CD14-positive monocyte (primary cell): ENCODE results near the gene SLC38A3. TPM values are rescaled to one million over a fixed set of nuclear protein-coding genes. Genes with fewer than 3 reads are reported as not detected.

ENCODE experiments used
- DNase-seq, 3 donors: peaks; one replicate each; pipeline ENCODE4 v3.0.0-alpha.2; 2011 to 2022
- H2AFZ ChIP-seq: 2 replicates; pipeline ENCODE4 v1.6.0; 2012; ENCODE audit warnings: mild to moderate bottlenecking, low read depth, low read length, inconsistent platforms; ENCODE audit not compliant: insufficient read depth, poor library complexity, severe bottlenecking
- H3K27ac ChIP-seq, 2 donors: 1 replicate in 1 of 2; 2 replicates in 1 of 2; pipeline ENCODE4 v1.5.1; 2012 to 2013; ENCODE audit warnings: low read length in 2 of 2, control low read depth in 1 of 2, inconsistent platforms in 1 of 2, low read depth in 1 of 2, mild to moderate bottlenecking in 1 of 2
- H3K27me3 ChIP-seq, 2 donors: one replicate each; pipeline versions ENCODE4 v1.6.0 to v1.6.1; 2011 to 2013; ENCODE audit warnings: low read length in 2 of 2; ENCODE audit not compliant: control insufficient read depth in 2 of 2, insufficient read depth in 2 of 2
- H3K36me3 ChIP-seq, 2 donors: replicated peaks in 1 of 2; 1 replicate in 1 of 2; 2 replicates in 1 of 2; pipeline versions ENCODE4 v1.5.1 to v1.6.1; 2012 to 2013; ENCODE audit warnings: low read length in 2 of 2, control low read depth in 1 of 2, inconsistent platforms in 1 of 2, mild to moderate bottlenecking in 1 of 2; ENCODE audit not compliant: insufficient read depth in 2 of 2, control insufficient read depth in 1 of 2
- H3K4me1 ChIP-seq, 2 donors: 1 replicate in 1 of 2; 2 replicates in 1 of 2; pipeline versions ENCODE4 v1.5.1 to v1.6.1; 2012 to 2013; ENCODE audit warnings: low read length in 2 of 2, control low read depth in 1 of 2, inconsistent platforms in 1 of 2, mild to moderate bottlenecking in 1 of 2, moderate library complexity in 1 of 2; ENCODE audit not compliant: insufficient read depth in 2 of 2, control insufficient read depth in 1 of 2
- H3K4me2 ChIP-seq: replicated peaks from 2 replicates; pipeline ENCODE3; 2012; ENCODE audit warnings: low read length, moderate library complexity, mild to moderate bottlenecking; ENCODE audit not compliant: poor library complexity, severe bottlenecking; ENCODE audit errors: extremely low read depth
- H3K4me3 ChIP-seq, 3 experiments: fragments of 200-600 bp in 1 of 3; sonication (generic) in 1 of 3; replicated peaks in 1 of 3; 1 replicate in 2 of 3; 2 replicates in 1 of 3; pipeline ENCODE4 v1.5.1; 2011 to 2013; ENCODE audit warnings: low read length in 3 of 3, mild to moderate bottlenecking in 3 of 3, control low read depth in 2 of 3, low read depth in 2 of 3, inconsistent platforms in 1 of 3, moderate library complexity in 1 of 3
- H3K79me2 ChIP-seq: 2 replicates; pipeline ENCODE4 v1.6.0; 2012; ENCODE audit warnings: mild to moderate bottlenecking, control low read depth, inconsistent platforms, low read length, moderate library complexity; ENCODE audit not compliant: insufficient read depth
- H3K9ac ChIP-seq: 2 replicates; pipeline ENCODE4 v1.6.0; 2017; ENCODE audit warnings: low read length, mild to moderate bottlenecking; ENCODE audit not compliant: insufficient read depth, poor library complexity, severe bottlenecking
- H3K9me3 ChIP-seq, 2 donors: replicated peaks in 1 of 2; 1 replicate in 1 of 2; 2 replicates in 1 of 2; pipeline versions ENCODE4 v1.5.1 to v1.6.1; 2012 to 2013; ENCODE audit warnings: low read length in 2 of 2, control low read depth in 1 of 2; ENCODE audit not compliant: control insufficient read depth in 1 of 2, insufficient read depth in 1 of 2
- H4K20me1 ChIP-seq: 2 replicates; pipeline ENCODE4 v1.6.0; 2012; ENCODE audit warnings: mild to moderate bottlenecking, low read length, control low read depth, moderate library complexity; ENCODE audit not compliant: insufficient read depth
- H3K27ac Mint-ChIP-seq, 7 donors: one replicate each; pipeline ENCODE4 v1.8.0; 2020; ENCODE audit warnings: mild to moderate bottlenecking in 7 of 7, mixed read lengths in 7 of 7, moderate library complexity in 6 of 7, inconsistent platforms in 2 of 7
- H3K27me3 Mint-ChIP-seq, 3 donors: one replicate each; pipeline ENCODE4 v1.8.0; 2021 to 2022; ENCODE audit warnings: low read depth in 3 of 3, mild to moderate bottlenecking in 3 of 3, mixed read lengths in 3 of 3, moderate library complexity in 3 of 3, inconsistent platforms in 1 of 3
- H3K36me3 Mint-ChIP-seq, 2 donors: one replicate each; pipeline ENCODE4 v1.8.0; 2020; ENCODE audit warnings: mixed read lengths in 2 of 2, inconsistent platforms in 1 of 2, mild to moderate bottlenecking in 1 of 2
- H3K4me1 Mint-ChIP-seq: one replicate; pipeline ENCODE4 v1.8.0; 2020; ENCODE audit warnings: mild to moderate bottlenecking, mixed read lengths
- H3K4me3 Mint-ChIP-seq, 2 donors: one replicate each; pipeline ENCODE4 v1.8.0; 2020; ENCODE audit warnings: mild to moderate bottlenecking in 2 of 2, mixed read lengths in 2 of 2, moderate library complexity in 1 of 2
- H3K9me3 Mint-ChIP-seq, 7 donors: one replicate each; pipeline ENCODE4 v1.8.0; 2020 to 2022; ENCODE audit warnings: mixed read lengths in 7 of 7, mild to moderate bottlenecking in 6 of 7, moderate library complexity in 6 of 7, inconsistent platforms in 2 of 7
- CTCF ChIP-seq: fragments of 200-600 bp; IDR thresholded peaks from one replicate; pipeline ENCODE4 v1.8.0; 2022; ENCODE audit warnings: antibody characterized with exemption, mild to moderate bottlenecking
- WGBS: methylation state at CpG from one replicate; pipeline ENCODE4 v1.1.5; 2013; ENCODE audit warnings: missing lambda C conversion rate; ENCODE audit not compliant: insufficient coverage; 5-methylcytosine and 5-hydroxymethylcytosine counted together
- intact Hi-C, 2 donors: fragments of 100-400 bp; cut with micrococcal nuclease; formaldehyde crosslinking; loops; one replicate each; pipeline versions ENCODE4 v1.15.0 to v1.15.1; 2023
- polyA plus RNA-seq, 3 donors: library from polyadenylated mRNA; depleted of rRNA in 1 of 3; unstranded in 2 of 3; stranded (reverse) in 1 of 3; fragments of 300-500 nt in 2 of 3; fragments of >200 nt in 1 of 3; fragmentation: Illumina TruSeq in 2 of 3; gene quantifications; 1 replicate in 2 of 3; 2 replicates in 1 of 3; pipeline ENCODE4 v1.2.3, GENCODE V29; 2012 to 2021

SLC38A3 gene
- polyA plus RNA-seq, 3 donors = not detected

DNA sequence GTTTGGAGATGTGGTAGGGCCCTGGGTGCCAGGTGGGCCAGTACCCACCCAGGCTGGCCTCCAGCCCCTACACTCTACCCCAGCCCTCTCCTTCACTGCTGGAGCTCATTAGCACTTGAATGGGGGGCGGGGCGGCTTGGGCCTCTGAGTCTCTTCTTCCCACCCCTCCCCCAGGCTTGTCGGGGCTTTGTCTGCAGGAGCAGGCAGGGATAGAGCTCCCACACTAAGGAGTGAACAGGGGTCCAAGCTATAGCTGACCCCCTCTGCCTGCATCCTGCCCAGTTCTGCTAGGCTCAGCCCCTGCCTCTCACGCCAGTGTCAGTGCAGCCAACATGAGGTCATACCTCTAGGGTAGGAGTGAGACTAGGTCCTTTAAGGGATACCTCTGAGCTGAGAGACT, 36.1 kb downstream of the SLC38A3 start:
- WGBS = 87% methylated on average over 3 of the region's 4 CpGs
- H3K4me1 Mint-ChIP-seq = peaks cover 77% of the 10 kb centered on the region

DNA sequence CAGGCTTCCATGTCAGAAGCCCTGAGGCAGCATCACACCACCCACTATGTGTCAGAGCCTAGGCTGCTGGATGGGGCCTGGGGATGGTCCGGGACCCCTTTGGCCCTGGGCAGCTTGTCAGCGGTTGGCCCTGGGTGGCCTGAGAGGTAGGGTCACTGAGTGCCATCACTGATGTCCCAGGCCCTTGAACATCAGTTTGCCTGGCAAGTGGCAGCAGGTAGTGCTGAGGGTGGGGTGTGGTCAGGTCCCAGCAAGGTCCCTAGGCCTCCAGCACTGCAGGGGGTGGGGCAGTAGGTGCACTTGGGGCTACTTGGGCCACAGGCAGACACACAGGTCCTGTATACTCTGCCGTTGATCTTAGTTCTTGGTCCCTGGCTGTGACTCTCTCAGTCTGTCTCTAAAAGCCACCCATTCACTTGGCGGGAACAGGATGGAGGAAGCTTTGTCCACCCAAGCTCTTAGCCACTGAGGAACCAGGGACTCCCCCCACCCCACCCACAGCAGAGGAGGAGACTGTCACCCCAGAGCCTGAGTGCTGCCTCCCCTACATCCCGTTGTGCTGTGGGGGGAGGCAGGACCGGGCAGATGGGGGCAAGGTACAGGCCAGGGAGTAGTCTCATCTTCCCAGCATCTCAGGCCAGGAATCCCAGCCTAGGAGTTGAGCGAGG, 36.8 kb downstream of the SLC38A3 start:
- H3K4me3 ChIP-seq = peak overlapping the region in 2 of 3 experiments; percentile 18 to 73
- H3K4me2 ChIP-seq = peak overlapping the region; percentile 77
- peak overlapping the region; percentile 97 for H3K9ac ChIP-seq
- H3K36me3 Mint-ChIP-seq = peaks cover 33 to 73% of the 10 kb centered on the region in 2 donors
- H3K27me3 Mint-ChIP-seq = peaks cover 0 to 3% (median 1%) of the 10 kb centered on the region in 3 donors
- H3K4me1 Mint-ChIP-seq = peaks cover 84% of the 10 kb centered on the region
- H2AFZ ChIP-seq = no peak overlapping the region
- H3K9me3 ChIP-seq = no peaks in the 10 kb centered on the region
- H3K4me1 ChIP-seq = peaks cover 86 to 89% of the 10 kb centered on the region in 2 donors
- H4K20me1 ChIP-seq = peaks cover 92% of the 10 kb centered on the region
- intact Hi-C loops = no loop called here
- H3K27me3 ChIP-seq = no peaks in the 10 kb centered on the region
- TF ChIP-seq CTCF = no peak
- 0% methylated on average over 1 of the region's 7 CpGs for whole genome bisulfite sequencing
- DNase-seq = no peak
- H3K36me3 ChIP-seq = peaks cover 22 to 25% of the 10 kb centered on the region in 2 donors
- H3K9me3 Mint-ChIP-seq = peaks cover 0 to 2% (median 0%) of the 10 kb centered on the region in 7 donors
- peak overlapping the region; percentile 66 to 84 for H3K4me3 Mint-ChIP-seq
- H3K79me2 ChIP-seq = peaks cover 100% of the 10 kb centered on the region
- peak overlapping the region; percentile 96 to 98 (median 98) for H3K27ac Mint-ChIP-seq
- peak overlapping the region; percentile 98 to 100 for H3K27ac ChIP-seq

More for the DNA sequence above, 36.1 kb downstream of the SLC38A3 start:
- intact Hi-C loops = no loop called here
- Mint-ChIP-seq H3K9me3 (peaks cover 0 to 2% (median 0%) of the 10 kb centered on the region in 7 donors), H3K27me3 (peaks cover 0 to 3% (median 1%) of the 10 kb centered on the region in 3 donors), H3K27ac (peak overlapping the region; percentile 96 to 98 (median 98)), H3K4me3 (peak overlapping the region; percentile 66 to 84), H3K36me3 (peaks cover 33 to 73% of the 10 kb centered on the region in 2 donors)
- TF ChIP-seq CTCF = no peak
- H3K27me3 ChIP-seq = no peaks in the 10 kb centered on the region
- H3K4me3 ChIP-seq = peak overlapping the region in 1 of 3 experiments; percentile 73
- peaks cover 22 to 25% of the 10 kb centered on the region in 2 donors for H3K36me3 ChIP-seq
- no peaks in the 10 kb centered on the region for H3K9me3 ChIP-seq
- peaks cover 100% of the 10 kb centered on the region for H3K79me2 ChIP-seq
- peak overlapping the region; percentile 98 to 100 for H3K27ac ChIP-seq
- no peak overlapping the region for H2AFZ ChIP-seq
- no peak for DNase-seq
- H3K9ac ChIP-seq = peak overlapping the region; percentile 97
- peaks cover 92% of the 10 kb centered on the region for H4K20me1 ChIP-seq
- H3K4me1 ChIP-seq = peaks cover 79 to 82% of the 10 kb centered on the region in 2 donors
- peak overlapping the region; percentile 77 for H3K4me2 ChIP-seq
